Thyroid gland (tissue), 4 donors: ENCODE results near the gene ZDHHC8.

Source experiments
- CTCF ChIP-seq, 6 experiments: fragments of 200-600 bp in 3 of 6; fragments of 450-650 bp in 3 of 6; sonication (generic) in 3 of 6; IDR thresholded peaks; one replicate each; pipeline ENCODE4 v1.5.1; 2016 to 2019; ENCODE audit warnings: antibody characterized with exemption in 6 of 6, mild to moderate bottlenecking in 2 of 6, inconsistent platforms in 1 of 6, moderate library complexity in 1 of 6
- POLR2A ChIP-seq, 2 donors: fragments of 450-650 bp; IDR thresholded peaks; one replicate each; pipeline ENCODE4 v1.6.1; 2017; ENCODE audit warnings: antibody characterized with exemption in 2 of 2, mild to moderate bottlenecking in 2 of 2, moderate library complexity in 1 of 2

- TF ChIP-seq CTCF (IDR thresholded peaks at IDR 0.05) (no peak), POLR2A (IDR thresholded peaks at IDR 0.05) (no peak)
Measured at GRCh38 chr22:20121856-20122415, 9.7 kb upstream of the ZDHHC8 start.
